Measurements from ENCODE around the gene FAM20B.

- TF ChIP-seq POLR2A (IDR thresholded peaks at IDR 0.05) (no peak), CTCF (IDR thresholded peaks at IDR 0.05) (no peak)
These were observed 64.3 kb downstream of the FAM20B start for GRCh38 chr1:179089827-179090482.

Data from adrenal gland (tissue), 5 donors.